PC-3 (cell line): ENCODE measurements around the gene DLX6. TPM values are rescaled to one million over a fixed set of nuclear protein-coding genes. Genes with fewer than 3 reads are reported as not detected.

Experiments
- ATAC-seq: fragments of 200-7000 bp; cut with Tn5 transposase; 2 replicates; pipeline ENCODE4 v1.9.1; 2020; ENCODE audit warnings: mild to moderate bottlenecking, moderate library complexity
- BruUV-seq: library from RNA; stranded (reverse); fragments of 400-500 nt; replicated peaks from 2 replicates; lab custom pipeline; 2021; lab: Mats Ljungman, UMichigan
- CTCF ChIA-PET: fragments of 300-600 bp; sonication (Branson Sonifier 250); formaldehyde crosslinking; loops from one replicate; lab custom pipeline; 2022; ENCODE audit warnings: antibody characterized with exemption; lab: Charles Lee
- POLR2A ChIA-PET: fragments of 300-600 bp; sonication (Branson Sonifier 250); formaldehyde crosslinking; loops from one replicate; lab custom pipeline; 2022; ENCODE audit warnings: antibody characterized with exemption; ENCODE audit not compliant: unreplicated experiment; lab: Charles Lee
- DNase-seq: peaks from one replicate; pipeline ENCODE4 v3.0.0-alpha.2; 2015
- H2AFZ ChIP-seq: fragments of 300-600 bp; sonication (generic); 2 replicates; pipeline ENCODE4 v1.6.0; 2016; ENCODE audit warnings: antibody characterized with exemption, low read length
- H3F3A ChIP-seq: fragments of 300-600 bp; sonication (generic); one replicate; pipeline ENCODE4 v1.6.0; 2017; ENCODE audit warnings: antibody characterized with exemption, low read length, control low read depth, mild to moderate bottlenecking; ENCODE audit not compliant: unreplicated experiment
- H3K27ac ChIP-seq: fragments of 300-600 bp; sonication (generic); 2 replicates; pipeline ENCODE4 v1.5.1; 2016; ENCODE audit warnings: mild to moderate bottlenecking, low read length
- H3K27me3 ChIP-seq: fragments of 300-600 bp; sonication (generic); 2 replicates; pipeline ENCODE4 v1.6.1; 2016; ENCODE audit warnings: low read length, mixed read lengths
- H3K36me3 ChIP-seq: fragments of 300-600 bp; sonication (generic); 2 replicates; pipeline ENCODE4 v1.6.1; 2016; ENCODE audit warnings: low read depth, mixed run types, low read length, mixed read lengths
- H3K4me1 ChIP-seq: fragments of 300-600 bp; sonication (generic); 2 replicates; pipeline ENCODE4 v1.5.1; 2016; ENCODE audit warnings: low read length; ENCODE audit not compliant: insufficient read depth
- H3K4me2 ChIP-seq: fragments of 300-600 bp; sonication (generic); 2 replicates; pipeline ENCODE4 v1.6.0; 2016; ENCODE audit warnings: low read length
- H3K4me3 ChIP-seq: fragments of 300-600 bp; sonication (generic); 2 replicates; pipeline ENCODE4 v1.5.1; 2016; ENCODE audit warnings: mild to moderate bottlenecking, low read length, mixed read lengths
- H3K79me2 ChIP-seq: fragments of 300-600 bp; sonication (generic); 2 replicates; pipeline ENCODE4 v1.6.1; 2017; ENCODE audit warnings: low read length, mixed read lengths
- H3K9ac ChIP-seq: fragments of 300-600 bp; sonication (generic); 2 replicates; pipeline ENCODE4 v1.6.0; 2016; ENCODE audit warnings: mild to moderate bottlenecking, low read length
- H3K9me2 ChIP-seq: fragments of 300-600 bp; sonication (generic); replicated peaks from 2 replicates; pipeline ENCODE4 v1.6.1; 2016; ENCODE audit warnings: mixed run types, low read length, mixed read lengths
- H3K9me3 ChIP-seq: fragments of 300-600 bp; sonication (generic); 2 replicates; pipeline ENCODE4 v1.6.1; 2016; ENCODE audit warnings: low read length, mixed read lengths
- H4K20me1 ChIP-seq: fragments of 300-600 bp; sonication (generic); 2 replicates; pipeline ENCODE4 v1.6.1; 2016; ENCODE audit warnings: low read length, mixed read lengths
- EZH2 ChIP-seq: fragments of 300-600 bp; sonication (generic); IDR thresholded peaks from one replicate; pipeline ENCODE4 v1.6.1; 2017; ENCODE audit warnings: antibody characterized with exemption, mild to moderate bottlenecking, low read length; ENCODE audit not compliant: unreplicated experiment
- EZH2phosphoT487 ChIP-seq: fragments of 300-600 bp; sonication (generic); IDR thresholded peaks from 2 replicates; pipeline ENCODE4 v1.6.1; 2018; ENCODE audit warnings: mild to moderate bottlenecking, antibody characterized with exemption, low read length, borderline replicate concordance
- intact Hi-C: fragments of 100-400 bp; cut with micrococcal nuclease; formaldehyde crosslinking; loops from 2 replicates; pipeline ENCODE4 v1.9.0; 2023
- total RNA-seq: library from RNA; depleted of rRNA; stranded (reverse); fragments of >200 nt; gene quantifications from 2 replicates; pipeline ENCODE4 v1.2.3, GENCODE V29; 2014
- TF ChIP-seq, protein P1 (sequence below): fragments of 300-600 bp; sonication (generic); conservative IDR thresholded peaks from 2 replicates; pipeline ENCODE4 v1.5.1; 2017; ENCODE audit warnings: antibody characterized with exemption, low read depth, mild to moderate bottlenecking, low read length

Gene DLX6
- total RNA-seq, 1 experiment from 2014 or later, result not detected

DNA sequence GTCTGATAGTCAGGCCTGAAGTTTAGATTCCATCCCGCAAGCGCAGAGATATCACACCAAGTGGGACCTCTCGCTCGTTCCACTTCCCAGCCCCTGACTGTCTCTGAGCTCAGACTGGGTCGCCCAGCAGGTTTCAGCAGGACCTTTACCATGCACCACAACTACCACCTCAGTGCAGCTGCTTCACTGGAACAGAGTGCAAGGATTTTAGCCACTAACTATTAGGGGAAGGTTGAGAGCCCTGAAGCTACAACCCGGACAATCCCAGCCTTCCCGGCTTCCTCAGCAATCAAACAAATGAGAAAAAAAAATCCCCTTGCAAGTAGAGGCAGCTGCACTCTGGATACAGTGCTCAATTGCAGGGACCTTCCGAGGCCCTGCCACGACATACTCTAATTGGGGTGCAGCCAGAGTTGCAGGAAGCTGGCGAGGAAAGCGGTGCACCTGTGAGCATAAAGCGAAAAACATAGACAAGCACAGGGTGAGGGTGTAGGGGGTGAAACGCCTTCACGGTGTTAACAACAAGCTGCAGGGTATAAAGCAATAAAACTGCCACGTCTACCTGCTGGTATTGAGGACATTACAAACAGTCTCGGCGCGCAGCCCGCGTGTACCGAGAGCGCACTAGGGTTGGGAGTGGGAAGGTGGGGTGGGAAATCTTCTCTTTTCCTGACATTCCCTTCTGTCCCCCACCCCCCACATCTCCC, 2.6 kb upstream of the DLX6 start:
- H3K9me3 ChIP-seq, result no peaks in the 10 kb centered on the region
- intact Hi-C loops, result no loop called here
- no peak overlapping the region for H2AFZ ChIP-seq
- no peaks in the 10 kb centered on the region for H3F3A ChIP-seq
- H3K36me3 ChIP-seq, result no peaks in the 10 kb centered on the region
- no TSS peak for BruUV-seq
- no peak overlapping the region for H3K4me3 ChIP-seq
- DNase-seq (no peak), ATAC-seq (no peak)
- peaks cover 13% of the 10 kb centered on the region for H3K27me3 ChIP-seq
- H3K4me1 ChIP-seq, result no peaks in the 10 kb centered on the region
- TF ChIP-seq EZH2 (no peak), EZH2phosphoT487 (no peak)
- TF ChIP-seq, protein P1, sequence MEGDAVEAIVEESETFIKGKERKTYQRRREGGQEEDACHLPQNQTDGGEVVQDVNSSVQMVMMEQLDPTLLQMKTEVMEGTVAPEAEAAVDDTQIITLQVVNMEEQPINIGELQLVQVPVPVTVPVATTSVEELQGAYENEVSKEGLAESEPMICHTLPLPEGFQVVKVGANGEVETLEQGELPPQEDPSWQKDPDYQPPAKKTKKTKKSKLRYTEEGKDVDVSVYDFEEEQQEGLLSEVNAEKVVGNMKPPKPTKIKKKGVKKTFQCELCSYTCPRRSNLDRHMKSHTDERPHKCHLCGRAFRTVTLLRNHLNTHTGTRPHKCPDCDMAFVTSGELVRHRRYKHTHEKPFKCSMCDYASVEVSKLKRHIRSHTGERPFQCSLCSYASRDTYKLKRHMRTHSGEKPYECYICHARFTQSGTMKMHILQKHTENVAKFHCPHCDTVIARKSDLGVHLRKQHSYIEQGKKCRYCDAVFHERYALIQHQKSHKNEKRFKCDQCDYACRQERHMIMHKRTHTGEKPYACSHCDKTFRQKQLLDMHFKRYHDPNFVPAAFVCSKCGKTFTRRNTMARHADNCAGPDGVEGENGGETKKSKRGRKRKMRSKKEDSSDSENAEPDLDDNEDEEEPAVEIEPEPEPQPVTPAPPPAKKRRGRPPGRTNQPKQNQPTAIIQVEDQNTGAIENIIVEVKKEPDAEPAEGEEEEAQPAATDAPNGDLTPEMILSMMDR, result no peak
- H3K9ac ChIP-seq, result no peak overlapping the region
- no peak overlapping the region for H3K27ac ChIP-seq
- H4K20me1 ChIP-seq, result no peaks in the 10 kb centered on the region
- ChIA-PET POLR2A (no interaction called here), CTCF (no interaction called here)
- no peaks in the 10 kb centered on the region for H3K9me2 ChIP-seq
- no peaks in the 10 kb centered on the region for H3K79me2 ChIP-seq
- H3K4me2 ChIP-seq, result no peak overlapping the region

DNA sequence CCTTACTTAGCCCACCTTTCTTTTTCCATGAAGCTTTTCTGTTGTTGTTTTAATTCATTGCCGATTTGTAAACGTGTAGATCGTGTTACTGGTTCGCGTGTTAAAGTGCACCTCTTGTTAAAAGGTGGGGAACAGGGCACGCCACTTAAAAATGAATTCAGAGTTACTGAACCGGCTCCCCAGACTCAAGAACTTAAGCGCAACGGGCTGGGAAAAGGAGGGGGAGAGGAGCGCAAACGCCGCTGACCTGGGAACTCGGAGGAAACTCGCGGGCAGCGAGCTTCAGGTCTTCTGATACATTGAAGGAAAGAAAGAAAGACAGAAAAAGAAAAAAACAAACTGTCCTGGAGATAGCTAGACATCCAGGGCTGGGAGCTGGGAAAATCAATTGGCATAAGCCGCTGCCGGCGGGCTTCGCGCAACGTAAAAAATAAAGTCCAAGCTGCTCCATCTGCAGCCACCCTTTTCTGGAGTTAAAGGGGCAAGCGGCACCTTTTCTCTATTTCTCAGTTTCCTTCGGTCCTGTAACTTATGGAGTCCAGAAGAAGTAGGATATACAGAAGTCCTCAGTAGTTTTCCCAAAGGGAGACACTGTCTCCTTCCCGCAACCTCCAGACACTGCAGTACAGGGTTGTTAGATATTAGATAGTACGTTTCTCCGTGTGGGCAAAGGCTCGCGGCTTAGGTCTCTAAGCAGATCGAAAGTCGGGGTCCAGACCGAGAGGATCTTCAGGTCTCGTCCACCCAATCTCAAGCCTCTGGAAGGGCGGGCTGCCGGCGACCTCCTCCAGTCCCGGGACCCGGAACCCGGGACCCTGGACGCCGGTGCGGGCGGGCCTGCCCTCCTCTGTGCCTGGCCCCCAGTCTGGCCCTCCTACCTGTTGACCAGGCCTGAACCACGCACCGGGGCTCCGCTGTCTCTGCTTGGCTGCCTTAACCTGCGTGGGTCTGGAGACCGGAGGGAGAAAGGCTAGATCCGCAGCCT, 1.8 kb upstream of the DLX6 start:
- H2AFZ ChIP-seq, result no peak overlapping the region
- TF ChIP-seq EZH2 (no peak), EZH2phosphoT487 (no peak)
- TF ChIP-seq, protein P1, result no peak
- H3K9me3 ChIP-seq, result no peaks in the 10 kb centered on the region
- H3K27me3 ChIP-seq, result 0 out of 2 replicates have a peak, but pooled peaks cover 5% of the 10 kb centered on the region
- no peak overlapping the region for H3K9ac ChIP-seq
- no peaks in the 10 kb centered on the region for H3F3A ChIP-seq
- H3K4me3 ChIP-seq, result no peak overlapping the region
- no peak for ATAC-seq
- H4K20me1 ChIP-seq, result no peaks in the 10 kb centered on the region
- no peaks in the 10 kb centered on the region for H3K9me2 ChIP-seq
- H3K27ac ChIP-seq, result no peak overlapping the region
- ChIA-PET CTCF (no interaction called here), POLR2A (no interaction called here)
- no peaks in the 10 kb centered on the region for H3K36me3 ChIP-seq
- H3K4me1 ChIP-seq, result no peaks in the 10 kb centered on the region
- H3K4me2 ChIP-seq, result no peak overlapping the region
- no peaks in the 10 kb centered on the region for H3K79me2 ChIP-seq
- intact Hi-C loops, result no loop called here
- DNase-seq, result no peak
- BruUV-seq, result no TSS peak
